A549 treated with RU486 at 1 μM for 4 hours (cell line): ENCODE results near the gene AMY2B. TPM values are rescaled to one million over a fixed set of nuclear protein-coding genes. Genes with fewer than 3 reads are reported as not detected.

Experiments
- total RNA-seq: library from RNA; stranded (reverse); fragments of 200-300 nt; extraction: Qiagen RNA extraction; gene quantifications from 5 replicates; pipeline ENCODE4 v1.2.3, GENCODE V29; 2022; ENCODE audit warnings: low read depth

The AMY2B gene
- 0.43 to 0.70 TPM (median 0.55 TPM) in 5 replicates for total RNA-seq

GRCh38 chr1:103571289-103571688 is at the start of gene AMY2B:
Gene AMY2B (plus strand): TSS chr1:103571589. CDS start chr1:103571603, 14 bp downstream.

GRCh38 chr1:103525607-103526507 is 45.5 kb upstream of the AMY2B start, which contains the start of gene RNPC3:
Gene RNPC3 (plus strand): TSS chr1:103525699. CDS start chr1:103526071, 372 bp downstream.

GRCh38 chr1:103616994-103617477 is 45.6 kb downstream of the AMY2B start, which contains the start of gene AMY2A:
Gene AMY2A (plus strand): TSS chr1:103617427. CDS start chr1:103617441, 14 bp downstream.

Other genes starting within 250 kb of the AMY2B start
- 5.1 to 6.6 TPM (median 5.9 TPM) in 5 replicates for gene RNPC3, start 45.9 kb upstream of the AMY2B start, total RNA-seq
- gene AMY2A, start 45.8 kb downstream of the AMY2B start, total RNA-seq = not detected in 5 replicates
- gene AMY1A, start 84.2 kb downstream of the AMY2B start, total RNA-seq = not detected in 5 replicates
- gene AMY1B, start 124.6 kb downstream of the AMY2B start, total RNA-seq = not detected in 5 replicates
- not detected in 5 replicates for gene AMY1C, start 178.3 kb downstream of the AMY2B start, total RNA-seq